Activated CD8-positive, alpha-beta T cell treated with anti-CD3 and anti-CD28 coated beads for 36 hours (primary cell): ENCODE results near the gene BBS7. TPM values are rescaled to one million over a fixed set of nuclear protein-coding genes. Genes with fewer than 3 reads are reported as not detected.
A peak's percentile ranks its signal among the peaks of the same experiment; 100 is the strongest.

ENCODE experiments used
- ATAC-seq: fragments of 200-7000 bp; cut with Tn5 transposase; one replicate; pipeline ENCODE4 v1.10.0; 2021; ENCODE audit warnings: mild to moderate bottlenecking, moderate library complexity
- CTCF ChIA-PET: fragments of 350-600 bp; sonication (Branson Sonifier 250); formaldehyde crosslinking; loops from one replicate; lab custom pipeline; 2021; ENCODE audit warnings: antibody characterized with exemption; lab: Charles Lee
- POLR2A ChIA-PET: fragments of 350-600 bp; sonication (Branson Sonifier 250); formaldehyde crosslinking; loops from one replicate; lab custom pipeline; 2021; ENCODE audit warnings: antibody characterized with exemption; lab: Charles Lee
- DNase-seq: peaks from one replicate; pipeline ENCODE4 v3.0.0-alpha.2; 2020
- H3K27ac Mint-ChIP-seq: one replicate; pipeline ENCODE4 v1.8.0; 2021; ENCODE audit warnings: mild to moderate bottlenecking, mixed read lengths
- H3K27me3 Mint-ChIP-seq: one replicate; pipeline ENCODE4 v1.8.0; 2021; ENCODE audit warnings: mixed read lengths
- H3K36me3 Mint-ChIP-seq: one replicate; pipeline ENCODE4 v1.8.0; 2021; ENCODE audit warnings: low read depth, mixed read lengths
- H3K4me1 Mint-ChIP-seq: one replicate; pipeline ENCODE4 v1.8.0; 2021; ENCODE audit warnings: low read depth, mixed read lengths
- H3K4me3 Mint-ChIP-seq: one replicate; pipeline ENCODE4 v1.8.0; 2021; ENCODE audit warnings: mild to moderate bottlenecking, moderate library complexity, mixed read lengths
- H3K9me3 Mint-ChIP-seq: one replicate; pipeline ENCODE4 v1.8.0; 2021; ENCODE audit warnings: mixed read lengths
- intact Hi-C: fragments of 100-400 bp; cut with micrococcal nuclease; formaldehyde crosslinking; loops from one replicate; pipeline ENCODE4 v1.10.0; 2022
- total RNA-seq, 2 experiments: library from RNA; stranded (reverse); gene quantifications; one replicate each; pipeline ENCODE4 v1.2.3, GENCODE V29; 2021
- TF ChIP-seq, protein P1 (sequence below): fragments of 200-600 bp; IDR thresholded peaks from one replicate; pipeline ENCODE4 v1.8.0; 2022; ENCODE audit warnings: antibody characterized with exemption, mild to moderate bottlenecking

The BBS7 gene
- total RNA-seq, 2 experiments from 2014 or later: 12.7 to 15.8 TPM

DNA sequence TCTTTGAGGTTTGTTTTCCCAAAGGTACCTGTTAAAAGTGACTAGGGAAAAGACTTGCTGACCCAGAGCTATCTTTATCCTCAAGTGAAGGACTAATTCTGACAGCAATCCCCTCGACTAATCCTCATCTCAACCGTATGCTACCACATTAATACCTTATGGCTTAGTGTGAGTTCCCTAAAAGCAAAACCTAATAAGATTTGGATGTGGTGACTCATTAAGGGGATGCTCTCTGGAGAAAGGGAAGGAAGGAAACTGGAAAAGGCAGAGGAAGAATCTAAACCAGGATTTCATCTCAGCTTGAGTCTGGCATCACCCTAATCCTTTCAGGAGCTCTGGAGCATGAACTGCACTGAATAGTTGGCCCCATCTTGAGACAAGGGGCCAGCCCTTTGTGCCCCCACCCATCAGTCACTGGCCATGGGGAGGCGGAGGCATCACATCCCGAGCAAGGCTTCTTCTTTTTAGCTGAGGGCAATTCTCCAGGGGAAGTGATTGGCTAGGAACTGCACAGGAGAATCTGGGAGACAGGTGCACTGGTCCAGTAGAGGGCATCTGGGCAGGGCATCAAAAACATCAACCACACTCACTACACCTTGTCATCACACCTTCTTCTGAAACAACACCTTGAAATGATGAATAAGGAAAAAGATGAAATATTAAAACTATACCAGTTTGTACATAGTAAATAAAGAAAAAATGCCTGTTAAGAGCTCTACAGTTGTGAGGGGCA is 6.9 kb upstream of the BBS7 start:
- Mint-ChIP-seq H3K4me3 (no peak overlapping the region), H3K27ac (no peak overlapping the region), H3K4me1 (peaks cover 2% of the 10 kb centered on the region), H3K27me3 (peaks cover 35% of the 10 kb centered on the region), H3K9me3 (no peaks in the 10 kb centered on the region), H3K36me3 (no peaks in the 10 kb centered on the region)
- TF ChIP-seq, protein P1, sequence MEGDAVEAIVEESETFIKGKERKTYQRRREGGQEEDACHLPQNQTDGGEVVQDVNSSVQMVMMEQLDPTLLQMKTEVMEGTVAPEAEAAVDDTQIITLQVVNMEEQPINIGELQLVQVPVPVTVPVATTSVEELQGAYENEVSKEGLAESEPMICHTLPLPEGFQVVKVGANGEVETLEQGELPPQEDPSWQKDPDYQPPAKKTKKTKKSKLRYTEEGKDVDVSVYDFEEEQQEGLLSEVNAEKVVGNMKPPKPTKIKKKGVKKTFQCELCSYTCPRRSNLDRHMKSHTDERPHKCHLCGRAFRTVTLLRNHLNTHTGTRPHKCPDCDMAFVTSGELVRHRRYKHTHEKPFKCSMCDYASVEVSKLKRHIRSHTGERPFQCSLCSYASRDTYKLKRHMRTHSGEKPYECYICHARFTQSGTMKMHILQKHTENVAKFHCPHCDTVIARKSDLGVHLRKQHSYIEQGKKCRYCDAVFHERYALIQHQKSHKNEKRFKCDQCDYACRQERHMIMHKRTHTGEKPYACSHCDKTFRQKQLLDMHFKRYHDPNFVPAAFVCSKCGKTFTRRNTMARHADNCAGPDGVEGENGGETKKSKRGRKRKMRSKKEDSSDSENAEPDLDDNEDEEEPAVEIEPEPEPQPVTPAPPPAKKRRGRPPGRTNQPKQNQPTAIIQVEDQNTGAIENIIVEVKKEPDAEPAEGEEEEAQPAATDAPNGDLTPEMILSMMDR: no peak
- ChIA-PET CTCF (no interaction called here), POLR2A (interaction anchor here (0.6 kb wide), 1 partner anchor 1199 kb away, joined by 3 read pairs; no protein-coding TSS in a partner anchor)
- no peak for DNase-seq
- ATAC-seq: no peak
- intact Hi-C loops: no loop called here

DNA sequence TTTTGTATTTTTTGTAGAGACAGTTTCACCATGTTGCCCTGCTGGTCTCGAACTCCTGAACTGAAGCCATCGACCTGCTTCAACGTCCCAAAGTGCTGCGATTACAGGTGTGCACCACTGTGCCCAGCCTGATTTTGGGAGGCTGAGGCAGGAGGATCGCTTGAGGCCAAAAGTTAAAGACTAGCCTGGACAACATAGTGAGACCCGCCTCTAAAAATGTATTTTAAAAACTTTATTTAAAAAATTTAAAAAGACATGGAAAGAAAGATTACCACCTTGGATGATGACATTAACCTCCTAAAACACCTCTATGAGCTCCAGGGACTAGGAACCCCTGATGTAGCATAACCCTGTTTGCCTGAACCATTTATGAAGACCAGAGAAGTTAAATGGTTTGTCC is 5.8 kb upstream of the BBS7 start:
- Mint-ChIP-seq H3K27me3 (peaks cover 30% of the 10 kb centered on the region), H3K4me1 (peaks cover 3% of the 10 kb centered on the region), H3K36me3 (no peaks in the 10 kb centered on the region), H3K27ac (no peak overlapping the region), H3K4me3 (no peak overlapping the region), H3K9me3 (no peaks in the 10 kb centered on the region)
- intact Hi-C loops: no loop called here
- POLR2A ChIA-PET: no interaction called here
- DNase-seq (no peak), ATAC-seq (no peak)
- TF ChIP-seq, protein P1: no peak
- CTCF ChIA-PET: no interaction called here

DNA sequence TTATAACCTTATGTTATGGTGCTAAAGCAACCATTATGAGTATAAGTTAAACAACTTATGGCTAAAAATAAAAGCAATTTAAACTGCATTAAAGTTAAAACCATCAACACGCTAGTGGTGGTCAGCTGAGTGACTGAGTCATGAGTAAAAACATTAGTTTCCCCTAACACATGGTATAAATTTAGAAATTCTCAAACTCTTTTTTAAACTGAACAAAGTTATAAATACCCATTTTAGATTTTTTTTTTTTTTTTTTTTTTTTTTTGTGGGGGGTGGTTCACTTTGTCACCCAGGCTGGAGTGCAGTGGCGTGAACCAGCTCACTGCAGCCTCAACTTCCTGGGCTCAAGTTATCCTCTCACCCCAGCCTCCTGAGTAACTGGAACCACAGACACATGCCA is 5.4 kb upstream of the BBS7 start:
- TF ChIP-seq, protein P1: no peak
- ChIA-PET POLR2A (no interaction called here), CTCF (no interaction called here)
- H3K27ac Mint-ChIP-seq: no peak overlapping the region
- no peak overlapping the region for H3K4me3 Mint-ChIP-seq
- intact Hi-C loops: no loop called here
- no peaks in the 10 kb centered on the region for H3K9me3 Mint-ChIP-seq
- DNase-seq (no peak), ATAC-seq (no peak)
- peaks cover 27% of the 10 kb centered on the region for H3K27me3 Mint-ChIP-seq
- H3K36me3 Mint-ChIP-seq: no peaks in the 10 kb centered on the region
- H3K4me1 Mint-ChIP-seq: peaks cover 6% of the 10 kb centered on the region

DNA sequence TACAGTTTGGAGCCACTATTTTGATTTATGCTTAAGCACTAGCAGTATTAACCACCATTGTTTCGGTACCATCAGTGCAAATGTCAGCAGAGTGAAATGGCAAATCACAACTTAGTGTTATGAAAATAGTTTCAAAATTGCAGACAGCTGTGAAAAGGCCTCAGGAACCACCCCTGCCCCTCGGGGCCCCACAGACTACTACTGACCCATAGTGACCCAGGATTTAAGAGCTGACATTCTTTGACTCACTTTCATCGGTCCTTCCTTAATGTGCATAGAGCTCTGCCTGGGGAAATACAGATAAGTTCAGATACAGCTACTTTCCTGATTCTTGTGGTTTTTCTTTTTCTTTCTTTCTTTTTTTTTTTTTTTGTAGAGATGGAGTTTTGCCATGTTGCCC is 3.3 kb upstream of the BBS7 start:
- CTCF ChIA-PET: no interaction called here
- TF ChIP-seq, protein P1: no peak
- Mint-ChIP-seq H3K9me3 (no peaks in the 10 kb centered on the region), H3K4me3 (no peak overlapping the region), H3K27ac (no peak overlapping the region), H3K4me1 (peaks cover 13% of the 10 kb centered on the region), H3K27me3 (peaks cover 17% of the 10 kb centered on the region), H3K36me3 (no peaks in the 10 kb centered on the region)
- intact Hi-C loops: no loop called here
- POLR2A ChIA-PET: interaction anchor here (0.7 kb wide), 1 partner anchor 87 kb away, joined by 3 read pairs; no protein-coding TSS in a partner anchor
- DNase-seq (peak; percentile 40), ATAC-seq (no peak)

DNA sequence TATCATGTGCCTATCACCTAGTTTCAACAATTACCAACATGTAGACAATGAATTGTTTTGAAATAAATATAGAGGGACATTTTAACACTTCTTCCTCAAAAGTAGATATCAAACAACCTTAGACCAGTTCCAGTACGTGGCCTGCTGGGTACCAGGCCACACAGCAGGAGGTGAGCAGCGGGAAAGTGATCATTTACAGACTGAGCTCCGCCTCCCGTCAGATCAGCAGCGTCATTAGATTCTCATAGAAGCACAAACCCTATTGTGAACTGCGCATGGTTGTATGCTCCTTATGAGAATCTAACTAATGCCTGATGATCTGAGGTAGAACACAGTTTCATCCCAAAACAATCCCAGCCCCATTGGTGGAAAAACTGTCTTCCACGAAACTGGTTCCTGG is 6.5 kb downstream of the BBS7 start:
- DNase-seq (no peak), ATAC-seq (no peak)
- Mint-ChIP-seq H3K27ac (no peak overlapping the region), H3K36me3 (peaks cover 24% of the 10 kb centered on the region), H3K4me3 (no peak overlapping the region), H3K9me3 (no peaks in the 10 kb centered on the region), H3K27me3 (no peaks in the 10 kb centered on the region), H3K4me1 (peaks cover 18% of the 10 kb centered on the region)
- CTCF ChIA-PET: no interaction called here
- TF ChIP-seq, protein P1: no peak
- POLR2A ChIA-PET: no interaction called here
- intact Hi-C loops: no loop called here
